RWPE1 (cell line): ENCODE data around the gene SLC31A2.

Source experiments
- CTCF ChIA-PET: fragments of 350-600 bp; sonication (Branson Sonifier 250); formaldehyde crosslinking; extraction: SDS; loops from one replicate; lab custom pipeline; 2021; lab: Yijun Ruan, JAX
- POLR2A ChIA-PET: fragments of 400-600 bp; formaldehyde crosslinking; extraction: SDS; loops from one replicate; lab custom pipeline; 2020; ENCODE audit warnings: antibody characterized with exemption; ENCODE audit not compliant: low non-redundant PET; lab: Yijun Ruan, JAX
- DNase-seq: peaks from one replicate; pipeline ENCODE4 v3.0.0; 2012; ENCODE audit warnings: low spot score
- H3K27ac ChIP-seq: fragments of 450-650 bp; 2 replicates; pipeline ENCODE4 v1.5.1; 2017
- CTCF ChIP-seq: fragments of 450-650 bp; conservative IDR thresholded peaks from 2 replicates; pipeline ENCODE4 v1.5.1; 2017; ENCODE audit warnings: low read depth, mild to moderate bottlenecking

Gene SLC31A2

GRCh38 chr9:113183956-113184488 lies 33.2 kb downstream of the SLC31A2 start:
- ChIA-PET CTCF (interaction anchor here (0.5 kb wide), 1 partner anchor 17 kb away, joined by 5 read pairs; no protein-coding TSS in a partner anchor), POLR2A (no interaction called here)
- no peak overlapping the region for H3K27ac ChIP-seq
- no peak for DNase-seq
- no peak for TF ChIP-seq CTCF

GRCh38 chr9:113184539-113184938 lies 33.7 kb downstream of the SLC31A2 start:
- POLR2A ChIA-PET, result no interaction called here
- CTCF ChIA-PET, result no interaction called here

GRCh38 chr9:113185271-113185670 lies 34.5 kb downstream of the SLC31A2 start:
- no peak overlapping the region for H3K27ac ChIP-seq
- CTCF ChIA-PET, result interaction anchor here (0.5 to 0.6 kb wide), 2 partner anchors 16 to 32 kb away, joined by 3 to 6 read pairs; no protein-coding TSS in a partner anchor
- POLR2A ChIA-PET, result no interaction called here
- TF ChIP-seq CTCF, result no peak
- DNase-seq, result no peak

More at GRCh38 chr9:113184539-113184938, 33.7 kb downstream of the SLC31A2 start:
- peak; percentile 69 for DNase-seq
- no peak overlapping the region for H3K27ac ChIP-seq
- TF ChIP-seq CTCF, result no peak

- CTCF ChIA-PET, result interaction anchor here (0.6 to 1.4 kb wide), 2 partner anchors 31 to 74 kb away, joined by 5 to 6 read pairs; no protein-coding TSS in a partner anchor
- no peak for TF ChIP-seq CTCF
- H3K27ac ChIP-seq, result no peak overlapping the region
- POLR2A ChIA-PET, result no interaction called here
- no peak for DNase-seq
These were observed 35.4 kb downstream of the SLC31A2 start for GRCh38 chr9:113186137-113186755.

- peak overlapping the region; percentile 93 for H3K27ac ChIP-seq
- DNase-seq, result peak; percentile 99
- POLR2A ChIA-PET, result interaction anchor here (0.6 to 1.0 kb wide), 2 partner anchors 33 to 87 kb away, joined by 4 read pairs; partner anchors contain the start of genes CDC26, FKBP15, PRPF4 and SLC31A1
- no peak for TF ChIP-seq CTCF
- CTCF ChIA-PET, result interaction anchor here (0.7 kb wide), 1 partner anchor 20 kb away, joined by 4 read pairs; no protein-coding TSS in a partner anchor
These were observed 37.3 kb downstream of the SLC31A2 start for GRCh38 chr9:113187929-113188595.

GRCh38 chr9:113192455-113192854 lies 41.6 kb downstream of the SLC31A2 start:
- no peak overlapping the region for H3K27ac ChIP-seq
- ChIA-PET CTCF (interaction anchor here (0.6 kb wide), 1 partner anchor 31 kb away, joined by 4 read pairs; no protein-coding TSS in a partner anchor), POLR2A (interaction anchor here (0.7 kb wide), 1 partner anchor 1395 kb away, joined by 6 read pairs; the partner anchor contains the start of gene ATP6V1G1)
- no peak for TF ChIP-seq CTCF
- no peak for DNase-seq
